Measurements from ENCODE around the gene IL16.

IL16 gene

DNA sequence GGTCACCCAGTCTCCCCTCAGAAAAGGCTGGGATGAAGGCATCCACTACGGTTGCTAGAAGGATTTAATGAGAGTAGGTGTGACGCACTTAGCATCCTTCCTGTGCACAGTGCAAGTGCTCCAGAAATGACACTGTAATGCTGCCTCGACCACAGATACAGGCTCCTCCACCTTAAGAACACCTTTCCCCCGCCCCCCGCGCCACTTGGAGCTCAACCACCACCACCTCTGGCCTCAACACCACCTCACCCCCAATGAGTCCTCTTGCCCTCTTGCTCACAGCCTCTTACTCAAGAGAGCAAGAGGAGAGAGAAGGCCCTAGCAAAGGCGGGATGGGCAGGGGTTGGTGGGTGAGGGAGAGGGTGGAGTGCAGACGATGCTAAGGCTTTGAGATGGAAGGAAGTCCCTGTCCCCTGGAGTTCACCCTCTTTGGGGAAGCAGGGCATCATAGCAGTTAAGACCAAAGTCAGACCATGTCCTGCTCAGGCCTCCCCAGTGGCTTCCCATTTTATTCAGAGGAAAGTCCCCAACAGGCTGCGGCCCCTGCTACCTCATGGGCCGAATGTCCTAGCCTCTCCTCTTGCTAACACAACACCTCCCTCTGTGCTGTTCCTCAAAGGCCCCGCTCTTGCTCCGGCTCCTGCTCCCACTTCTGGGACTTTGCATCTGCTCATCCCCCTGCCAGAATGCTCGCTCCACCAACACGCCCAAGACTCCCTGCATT, 118.9 kb downstream of the IL16 start:
- H3K4me3 ChIP-seq (replicated peaks; ENCODE audit: low read depth, low read length), result no peak overlapping the region
- TF ChIP-seq, protein P1, sequence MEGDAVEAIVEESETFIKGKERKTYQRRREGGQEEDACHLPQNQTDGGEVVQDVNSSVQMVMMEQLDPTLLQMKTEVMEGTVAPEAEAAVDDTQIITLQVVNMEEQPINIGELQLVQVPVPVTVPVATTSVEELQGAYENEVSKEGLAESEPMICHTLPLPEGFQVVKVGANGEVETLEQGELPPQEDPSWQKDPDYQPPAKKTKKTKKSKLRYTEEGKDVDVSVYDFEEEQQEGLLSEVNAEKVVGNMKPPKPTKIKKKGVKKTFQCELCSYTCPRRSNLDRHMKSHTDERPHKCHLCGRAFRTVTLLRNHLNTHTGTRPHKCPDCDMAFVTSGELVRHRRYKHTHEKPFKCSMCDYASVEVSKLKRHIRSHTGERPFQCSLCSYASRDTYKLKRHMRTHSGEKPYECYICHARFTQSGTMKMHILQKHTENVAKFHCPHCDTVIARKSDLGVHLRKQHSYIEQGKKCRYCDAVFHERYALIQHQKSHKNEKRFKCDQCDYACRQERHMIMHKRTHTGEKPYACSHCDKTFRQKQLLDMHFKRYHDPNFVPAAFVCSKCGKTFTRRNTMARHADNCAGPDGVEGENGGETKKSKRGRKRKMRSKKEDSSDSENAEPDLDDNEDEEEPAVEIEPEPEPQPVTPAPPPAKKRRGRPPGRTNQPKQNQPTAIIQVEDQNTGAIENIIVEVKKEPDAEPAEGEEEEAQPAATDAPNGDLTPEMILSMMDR (IDR thresholded peaks at IDR 0.05; ENCODE audit: low read length, missing control alignments), result no peak
- DNase-seq (ENCODE audit: low read depth), result no peak

DNA sequence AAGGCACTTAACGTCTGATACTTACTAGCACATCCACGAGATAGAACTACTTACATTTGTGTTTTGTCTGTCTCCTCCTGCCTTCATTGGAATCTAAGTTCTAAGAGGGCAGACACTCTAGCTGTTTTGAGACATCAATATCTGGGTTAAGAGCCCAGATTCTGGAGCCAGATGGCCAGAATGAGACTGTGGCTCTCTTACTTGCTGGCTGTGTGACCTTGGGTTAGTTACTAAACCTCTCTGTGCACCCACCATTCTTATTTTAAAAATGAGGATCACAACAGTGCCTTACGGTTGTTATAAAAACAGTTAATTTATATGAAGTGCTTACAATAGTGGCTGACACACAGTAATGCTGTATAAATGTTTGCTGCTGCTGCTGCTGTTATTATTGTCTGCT, 119.6 kb downstream of the IL16 start:
- DNase-seq (ENCODE audit: low read depth), result no peak
- H3K4me3 ChIP-seq (replicated peaks; ENCODE audit: low read depth, low read length), result no peak overlapping the region
- TF ChIP-seq, protein P1 (IDR thresholded peaks at IDR 0.05; ENCODE audit: low read length, missing control alignments), result no peak

DNA sequence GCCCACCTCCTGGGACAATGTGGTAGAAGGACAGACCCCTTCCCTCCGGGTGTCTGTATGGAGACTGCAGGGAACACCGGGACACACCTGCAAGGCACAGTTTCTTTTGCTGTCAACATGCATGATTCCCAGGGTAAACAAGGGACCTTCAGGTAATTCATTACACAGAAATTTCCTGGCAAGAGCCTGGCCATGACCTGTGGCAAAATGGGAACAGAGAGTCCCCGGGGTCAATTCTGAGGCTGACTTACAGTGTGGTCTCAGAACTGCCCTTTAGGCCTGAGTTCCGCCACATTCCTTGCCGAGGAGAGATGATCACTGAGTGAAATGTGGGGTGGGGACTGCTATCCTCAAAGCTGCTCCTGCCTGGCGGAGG, 121.0 kb downstream of the IL16 start:
- no peak overlapping the region for H3K4me3 ChIP-seq (replicated peaks; ENCODE audit: low read depth, low read length)
- DNase-seq (ENCODE audit: low read depth), result no peak
- TF ChIP-seq, protein P1 (IDR thresholded peaks at IDR 0.05; ENCODE audit: low read length, missing control alignments), result no peak

DNA sequence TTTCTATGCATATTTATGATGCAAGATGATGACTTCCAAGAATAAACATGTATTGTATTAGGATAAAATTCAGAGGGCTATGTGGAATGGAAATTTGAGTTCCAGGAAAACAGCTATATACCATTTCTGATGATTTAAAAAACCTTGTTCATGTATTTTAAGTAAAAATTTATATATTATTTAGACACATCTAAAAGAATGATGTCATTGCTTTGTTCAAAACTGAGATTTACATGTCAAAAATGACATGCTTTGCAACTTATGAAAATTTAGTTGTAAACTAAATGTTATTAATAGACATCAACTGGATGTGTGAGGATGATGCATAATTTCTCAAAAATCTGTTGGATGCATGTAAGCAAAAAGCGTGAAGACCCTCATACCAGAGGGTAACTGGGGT, 125.0 kb downstream of the IL16 start:
- no peak for DNase-seq (ENCODE audit: low read depth)
- TF ChIP-seq, protein P1 (IDR thresholded peaks at IDR 0.05; ENCODE audit: low read length, missing control alignments), result no peak
- no peak overlapping the region for H3K4me3 ChIP-seq (replicated peaks; ENCODE audit: low read depth, low read length)

DNA sequence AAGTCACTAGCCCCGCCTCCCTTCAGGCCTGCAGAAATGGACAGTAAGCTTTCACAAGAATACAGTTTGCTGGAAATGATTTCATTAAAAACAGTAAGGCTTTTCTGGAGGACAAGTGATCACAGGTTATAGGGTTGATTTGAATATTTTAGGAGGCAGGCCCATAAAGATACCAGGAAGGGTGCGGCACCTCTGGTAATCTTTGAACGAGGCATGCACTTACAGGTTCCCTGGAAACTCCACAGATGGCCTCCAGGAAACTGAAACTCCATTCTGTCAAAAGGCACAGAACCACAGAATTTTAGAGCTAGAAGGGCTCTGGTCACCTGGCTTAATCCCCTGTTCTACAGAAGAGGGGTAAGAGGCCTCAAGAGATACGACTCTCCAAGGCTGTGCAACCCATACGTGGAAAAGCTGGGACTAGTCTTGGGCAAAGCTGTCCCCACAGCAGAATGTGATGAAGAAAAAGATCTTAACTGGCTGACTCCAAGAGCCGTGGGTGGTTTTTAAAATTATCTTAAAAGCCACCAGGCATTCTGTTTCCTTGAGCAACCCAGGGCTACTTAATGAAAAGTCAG, 126.1 kb downstream of the IL16 start:
- TF ChIP-seq, protein P1 (IDR thresholded peaks at IDR 0.05; ENCODE audit: low read length, missing control alignments), result no peak
- DNase-seq (ENCODE audit: low read depth), result no peak
- H3K4me3 ChIP-seq (replicated peaks; ENCODE audit: low read depth, low read length), result peak overlapping the region; percentile 82

DNA sequence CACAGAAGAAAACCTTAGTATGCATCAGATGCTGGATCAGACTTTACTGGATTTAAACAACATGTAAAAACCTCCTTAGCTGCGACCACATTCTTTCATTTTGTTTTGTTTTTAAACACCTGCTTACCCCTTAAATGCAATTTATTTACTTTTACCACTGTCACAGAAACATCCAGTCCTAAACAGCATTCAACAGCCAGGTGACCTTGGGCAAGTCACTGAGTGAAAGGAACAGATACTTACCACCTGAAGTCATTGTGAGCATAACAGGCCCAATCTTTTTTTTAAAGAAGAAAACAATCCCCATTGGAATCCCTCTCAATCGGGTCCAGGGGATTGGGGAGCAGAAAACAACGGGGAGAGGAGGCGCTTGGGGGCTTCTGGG, 126.9 kb downstream of the IL16 start:
- DNase-seq (ENCODE audit: low read depth), result no peak
- TF ChIP-seq, protein P1 (IDR thresholded peaks at IDR 0.05; ENCODE audit: low read length, missing control alignments), result no peak

More for the DNA sequence above, 126.9 kb downstream of the IL16 start:
- H3K4me3 ChIP-seq (replicated peaks; ENCODE audit: low read depth, low read length), result peak overlapping the region; percentile 82

All from fibroblast of pulmonary artery (primary cell).